ENCODE results near the gene PTCHD4. TPM values are rescaled to one million over a fixed set of nuclear protein-coding genes. Genes with fewer than 3 reads are reported as not detected.
"Not testable (repeated sequence)": the region's sequence is repeated elsewhere in the genome, so short reads cannot be mapped to it uniquely, and the experiment has no call there.

Gene PTCHD4
- not detected in 2 replicates for total RNA-seq

DNA sequence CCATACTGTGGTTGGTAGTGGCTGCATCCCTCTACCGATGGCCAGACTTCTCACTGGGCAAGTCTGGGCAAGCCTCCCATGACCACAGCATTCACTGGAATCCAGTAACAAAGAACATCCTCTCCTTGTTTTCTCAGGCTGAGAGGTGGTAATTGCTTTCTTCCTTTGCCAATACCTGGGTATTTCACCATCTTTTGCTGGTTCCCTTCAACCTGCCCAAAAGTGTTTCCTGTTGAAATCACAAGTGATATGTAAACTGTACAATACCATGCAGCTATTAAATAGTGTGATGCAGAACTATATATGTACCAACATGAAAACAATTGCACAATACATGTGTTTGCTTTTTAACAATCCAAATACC lies at the start of gene PTCHD4:
Gene PTCHD4, minus strand, starts transcription at position 55 of the 364 bp plus-strand sequence. CDS start 42,240 bp downstream, outside the sequence.
- intact Hi-C loops (cut with micrococcal nuclease) = loop anchor here (2.0 kb wide), 1 partner anchor 36 kb away; no protein-coding TSS in a partner anchor

DNA sequence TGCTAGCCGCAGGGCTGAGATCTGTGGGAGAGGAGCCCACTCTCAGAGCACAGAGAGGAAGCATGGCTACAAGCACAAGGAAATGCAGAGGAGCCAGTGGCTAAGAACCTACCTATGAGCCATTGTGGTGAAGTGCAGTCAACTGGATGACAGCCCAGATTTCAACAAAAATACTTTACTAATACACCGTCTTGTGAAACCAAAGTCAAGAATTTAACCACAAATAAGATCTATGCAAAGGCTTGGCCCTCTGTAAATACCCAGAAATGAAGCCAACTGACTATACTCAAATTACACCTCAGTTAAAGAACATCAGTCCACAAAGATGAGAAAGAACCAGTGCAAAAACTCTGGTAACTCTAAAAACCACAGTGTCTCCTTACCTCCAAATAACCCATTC lies 40.1 kb upstream of the PTCHD4 start:
- intact Hi-C loops (cut with micrococcal nuclease) = no loop called here

DNA sequence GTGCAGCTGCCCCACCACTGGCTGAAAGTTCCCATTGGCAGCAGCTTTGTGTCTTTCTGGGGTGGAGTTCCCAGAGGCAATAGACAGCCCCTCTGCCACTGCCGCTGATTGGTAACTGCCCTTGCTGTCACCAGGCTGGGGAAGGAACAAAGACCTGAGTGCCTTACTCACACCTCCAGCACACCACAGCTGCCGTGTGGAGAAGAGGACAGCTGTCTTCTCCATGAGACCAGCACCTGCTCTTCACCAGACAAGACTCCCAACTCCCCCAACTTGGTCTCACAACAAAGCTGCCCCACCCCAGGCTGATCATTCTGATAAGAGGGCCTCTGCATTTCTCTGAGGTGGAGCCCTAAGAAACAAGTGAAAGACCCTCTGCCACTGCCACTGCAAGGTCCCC lies 39.7 kb upstream of the PTCHD4 start:
- intact Hi-C loops (cut with micrococcal nuclease) = no loop called here

GRCh38 chr6:48147051-48147450 lies 36.1 kb upstream of the PTCHD4 start:
- intact Hi-C loops (cut with micrococcal nuclease) = no loop called here

- intact Hi-C loops (cut with micrococcal nuclease) = no loop called here
Observed at GRCh38 chr6:48144021-48144420, 33.0 kb upstream of the PTCHD4 start.

- intact Hi-C loops (cut with micrococcal nuclease) = no loop called here
Observed at GRCh38 chr6:48141975-48142374, 31.0 kb upstream of the PTCHD4 start.

DNA sequence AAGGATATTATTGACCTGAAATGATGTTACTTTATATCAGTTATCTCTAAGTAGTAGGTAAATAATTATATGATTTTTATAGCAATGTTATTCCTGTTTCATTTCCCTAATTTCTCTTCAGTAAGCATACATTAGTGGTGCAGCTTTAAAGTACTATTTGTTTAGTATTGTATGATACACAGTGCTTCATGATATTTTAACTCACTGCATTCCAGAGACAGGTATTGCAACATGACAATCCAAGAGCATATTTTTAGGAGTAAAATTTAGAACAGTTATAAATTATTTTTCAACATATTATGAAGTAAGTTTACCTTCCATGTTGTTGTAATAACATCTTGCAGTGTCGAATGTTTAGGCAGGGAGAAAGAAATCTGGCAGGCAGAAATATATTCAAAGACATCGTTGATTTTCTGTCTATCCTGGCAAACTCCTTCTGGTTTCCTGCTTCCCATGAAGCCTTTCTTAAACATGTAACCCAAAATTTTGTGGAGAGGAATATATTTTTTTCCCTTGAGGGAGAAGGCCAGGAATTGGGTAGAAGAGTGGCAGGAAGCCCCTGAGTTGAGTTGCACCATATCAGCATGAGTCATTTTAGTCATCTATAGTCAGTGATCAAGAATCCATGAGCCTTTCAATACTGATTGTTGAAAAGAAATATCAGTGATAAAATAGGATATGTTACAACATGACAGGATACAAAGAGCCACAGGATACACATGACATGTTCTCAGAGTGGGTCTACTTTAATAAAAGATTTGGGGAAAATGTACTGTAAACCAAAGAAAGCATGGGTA lies 29.0 kb upstream of the PTCHD4 start:
- intact Hi-C loops (cut with micrococcal nuclease) = no loop called here

DNA sequence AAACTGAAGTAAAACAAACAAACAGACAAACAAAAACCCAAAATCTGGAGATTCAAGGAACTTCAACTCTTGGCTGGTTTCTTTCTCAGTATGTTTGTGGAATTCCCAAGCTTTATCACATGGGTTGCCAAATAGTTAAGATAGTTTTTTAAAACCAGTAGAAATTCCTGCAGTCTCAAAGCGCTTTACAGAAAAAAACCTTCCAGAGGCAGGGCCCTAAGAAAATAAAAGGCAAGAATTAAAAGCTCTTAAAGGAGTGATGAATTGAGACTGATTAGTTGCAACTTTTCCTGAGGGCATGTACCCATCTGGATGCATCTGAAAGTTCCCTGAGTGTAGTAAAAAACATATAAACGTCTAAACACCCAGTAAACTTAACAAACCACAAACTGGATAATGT lies 25.9 kb upstream of the PTCHD4 start:
- intact Hi-C loops (cut with micrococcal nuclease) = no loop called here

- intact Hi-C loops (cut with micrococcal nuclease) = no loop called here
Observed at GRCh38 chr6:48135323-48136084, 24.5 kb upstream of the PTCHD4 start.

- intact Hi-C loops (cut with micrococcal nuclease) = no loop called here
Observed at GRCh38 chr6:48134246-48134645, 23.2 kb upstream of the PTCHD4 start.

GRCh38 chr6:48123601-48124000 lies 12.6 kb upstream of the PTCHD4 start:
- intact Hi-C loops (cut with micrococcal nuclease) = no loop called here

DNA sequence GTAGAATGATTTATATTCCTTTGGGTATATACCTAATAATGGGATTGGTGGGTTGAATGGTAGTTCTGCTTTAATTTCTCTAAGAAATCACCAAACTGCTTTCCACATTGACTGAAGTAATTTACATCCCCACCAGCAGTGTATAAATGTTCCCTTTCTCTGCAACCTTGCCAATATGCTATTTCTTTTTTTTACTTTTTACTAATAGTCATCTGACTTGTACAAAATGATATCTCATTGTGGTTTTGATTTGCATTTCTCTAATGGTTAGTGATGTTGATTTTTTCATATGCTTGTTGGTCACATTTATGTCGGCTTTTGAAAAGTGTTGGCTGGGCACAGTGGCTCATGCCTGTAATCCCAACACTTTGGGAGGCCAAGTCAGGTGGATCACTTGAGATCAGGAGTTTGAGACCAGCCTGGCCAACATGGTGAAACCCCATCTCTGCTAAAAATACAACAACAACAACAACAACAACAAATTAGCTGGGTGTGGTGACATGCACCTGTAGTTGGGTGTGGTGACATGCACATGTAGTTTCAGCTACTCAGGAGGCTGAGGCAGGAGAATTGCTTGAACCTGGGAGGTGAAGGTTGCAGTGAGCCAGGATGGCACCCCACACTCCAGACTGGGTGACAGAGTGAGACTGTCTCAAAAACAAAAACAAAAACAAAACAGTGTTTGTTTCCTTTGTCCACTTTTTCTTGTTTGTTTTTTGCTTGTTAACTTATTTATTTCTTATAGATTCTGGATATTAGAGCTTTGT lies 11.2 kb upstream of the PTCHD4 start:
- intact Hi-C loops (cut with micrococcal nuclease) = not testable (repeated sequence)

DNA sequence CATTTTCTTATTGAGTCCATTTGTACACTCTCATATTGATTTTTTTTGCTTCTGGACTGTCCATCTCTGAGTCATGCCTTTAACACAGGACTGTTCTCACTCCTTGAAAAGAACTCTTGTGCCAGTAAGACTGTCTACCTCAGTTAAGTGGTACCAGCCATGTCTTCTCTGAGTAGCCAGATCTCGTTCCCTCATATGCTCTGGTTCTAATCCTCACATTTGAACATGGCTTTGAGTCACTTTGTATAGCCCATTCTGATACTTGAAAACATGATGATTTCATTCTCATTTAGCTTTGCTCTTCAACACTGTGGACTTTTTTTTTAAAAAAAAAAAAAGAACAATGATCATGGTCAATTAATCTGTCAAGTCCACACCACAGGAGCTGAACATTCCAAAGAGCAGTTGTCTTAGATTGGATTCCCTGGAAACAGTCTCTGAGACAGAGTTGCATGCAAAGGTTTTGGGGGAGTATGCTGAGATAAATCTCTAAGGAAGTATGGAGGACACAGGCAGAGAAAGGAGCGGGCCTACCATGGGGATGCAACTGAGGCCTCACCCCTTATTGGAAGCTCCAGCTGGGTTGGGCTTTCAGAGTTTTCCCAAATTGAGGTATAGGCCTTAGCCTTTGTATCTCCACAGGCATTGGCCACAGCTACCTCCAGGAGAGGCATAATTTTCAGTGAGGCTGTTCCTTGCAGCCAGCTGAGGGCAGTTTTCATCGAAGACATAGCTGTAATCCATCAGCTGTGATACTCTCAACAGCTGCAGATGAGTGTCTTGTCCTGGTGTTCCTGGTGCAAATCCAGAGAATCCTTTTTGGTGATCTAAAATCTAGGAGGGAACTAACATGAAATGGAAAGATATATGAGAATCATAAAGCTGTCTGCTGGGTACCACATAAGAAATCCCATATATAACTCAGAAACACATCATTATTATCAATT lies 6.0 kb upstream of the PTCHD4 start:
- intact Hi-C loops (cut with micrococcal nuclease) = no loop called here

DNA sequence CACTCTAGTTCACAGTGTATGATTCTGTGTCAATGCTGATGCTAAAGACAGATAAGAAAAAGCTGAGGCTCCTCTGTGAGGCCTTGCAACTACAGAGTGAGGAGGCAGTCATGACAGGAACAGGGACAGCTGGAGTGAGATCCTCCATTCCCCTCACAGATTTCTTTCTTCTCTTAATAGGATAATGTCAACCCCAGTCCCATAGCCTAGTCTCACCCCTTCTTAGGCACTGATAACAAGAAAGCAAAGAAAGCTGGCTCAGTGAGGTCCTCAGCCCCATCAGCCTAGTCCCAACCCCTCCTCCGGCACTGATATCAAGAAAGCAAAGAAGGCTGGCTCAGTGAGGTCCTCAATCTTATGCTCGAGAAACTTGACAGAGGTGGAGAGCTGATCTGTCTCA lies 2.1 kb upstream of the PTCHD4 start:
- intact Hi-C loops (cut with micrococcal nuclease) = no loop called here

DNA sequence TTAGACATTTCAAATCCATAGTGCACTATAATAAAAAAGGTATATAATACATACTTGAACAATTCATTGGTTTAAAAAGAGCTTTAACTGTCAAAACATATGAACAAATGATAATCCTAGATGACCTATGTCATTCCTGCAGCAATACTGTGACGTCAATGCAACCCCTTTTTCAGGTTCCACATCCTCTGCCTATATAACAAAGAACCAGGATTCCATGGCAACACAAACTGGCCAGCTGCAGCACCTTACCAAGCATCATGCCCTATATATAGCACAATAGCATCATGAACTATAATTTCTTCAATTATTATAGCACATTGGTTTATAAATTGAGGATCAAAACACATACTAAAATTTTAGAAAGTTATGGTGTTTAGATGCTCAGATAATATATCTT lies 578 bp upstream of the PTCHD4 start:
- intact Hi-C loops (cut with micrococcal nuclease) = loop anchor here (2.0 kb wide), 1 partner anchor 37 kb away; no protein-coding TSS in a partner anchor

DNA sequence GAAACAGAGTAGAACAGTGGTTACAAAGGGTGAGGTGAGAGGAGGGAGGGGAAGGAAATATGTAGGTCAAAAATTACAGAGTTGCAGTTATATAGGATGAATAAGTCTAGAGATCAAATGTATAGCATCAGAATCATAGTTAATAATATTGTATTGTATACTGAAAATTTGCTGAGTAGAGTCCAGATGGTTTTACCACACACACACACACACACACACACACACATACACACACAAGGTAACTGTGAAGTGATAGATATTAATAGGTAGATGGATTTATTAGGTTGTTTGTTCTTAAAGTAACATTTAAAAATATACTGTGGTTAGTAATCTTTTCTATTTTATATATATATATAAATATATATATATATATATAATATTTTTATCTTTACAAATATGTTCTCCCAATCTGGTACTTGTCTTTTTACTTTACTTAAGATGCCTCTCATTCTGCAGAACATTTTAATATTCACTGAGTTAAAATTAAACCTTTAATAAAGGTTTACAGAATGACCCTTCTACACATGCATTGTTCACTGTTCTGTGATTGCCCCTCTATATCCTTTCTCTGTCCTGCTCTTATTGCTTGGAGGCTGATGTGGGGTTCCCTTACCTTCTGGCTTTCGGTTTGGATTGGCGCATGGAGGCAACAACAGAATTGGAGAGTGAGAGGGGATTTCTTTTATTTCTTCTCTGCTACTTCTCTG lies 408 bp downstream of the PTCHD4 start:
- intact Hi-C loops (cut with micrococcal nuclease) = loop anchor here (2.0 kb wide), 1 partner anchor 36 kb away; no protein-coding TSS in a partner anchor

GRCh38 chr6:48109944-48110343 lies 1.1 kb downstream of the PTCHD4 start:
- intact Hi-C loops (cut with micrococcal nuclease) = loop anchor here (2.0 kb wide), 1 partner anchor 35 kb away; no protein-coding TSS in a partner anchor

DNA sequence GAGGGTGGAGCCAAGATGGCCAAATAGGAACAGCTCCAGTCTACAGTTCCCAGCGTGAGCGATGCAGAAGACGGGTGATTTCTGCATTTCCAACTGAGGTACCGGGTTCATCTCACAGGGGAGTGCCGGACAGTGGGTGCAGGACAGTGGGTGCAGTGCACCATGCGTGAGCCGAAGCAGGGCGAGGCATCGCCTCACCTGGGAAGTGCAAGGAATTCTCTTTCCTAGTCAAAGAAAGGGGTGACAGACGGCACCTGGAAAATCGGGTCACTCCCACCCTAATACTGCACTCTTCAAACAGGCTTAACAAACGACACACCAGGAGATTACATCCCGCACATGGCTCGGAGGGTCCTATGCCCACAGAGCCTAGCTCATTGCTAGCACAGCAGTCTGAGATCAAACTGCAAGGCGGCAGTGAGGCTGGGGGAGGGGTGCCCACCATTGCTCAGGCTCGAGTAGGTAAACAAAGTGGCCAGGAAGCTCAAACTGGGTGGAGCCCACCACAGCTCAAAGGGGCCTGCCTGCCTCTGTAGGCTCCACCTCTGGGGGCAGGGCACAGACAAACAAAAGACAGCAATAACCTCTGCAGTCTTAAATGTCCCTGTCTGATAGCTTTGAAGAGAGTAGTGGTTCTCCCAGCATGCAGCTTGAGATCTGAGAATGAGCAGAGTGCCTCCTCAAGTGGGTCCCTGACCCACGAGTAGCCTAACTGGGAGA lies 8.4 kb downstream of the PTCHD4 start:
- intact Hi-C loops (cut with micrococcal nuclease) = not testable (repeated sequence)

DNA sequence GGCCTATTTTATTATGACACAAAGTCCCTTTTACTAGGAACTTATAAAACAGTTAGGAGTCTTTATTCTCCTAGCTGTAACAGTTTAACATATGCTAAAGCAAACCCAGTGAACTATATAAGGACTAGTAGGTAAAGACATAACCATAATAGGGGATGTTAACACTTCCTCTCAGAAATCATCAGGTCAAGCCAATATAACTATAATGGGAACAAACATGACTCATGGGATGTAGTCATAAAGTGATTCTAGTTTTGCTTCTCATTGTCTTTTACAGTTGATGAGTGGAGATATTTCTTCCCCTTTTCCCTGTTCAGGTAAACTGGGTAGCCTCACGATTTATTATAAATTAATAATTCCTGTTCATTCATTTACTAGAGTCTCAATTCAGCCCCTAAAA lies 9.7 kb downstream of the PTCHD4 start:
- intact Hi-C loops (cut with micrococcal nuclease) = no loop called here
